ENCODE measurements around the gene CTBP2.

Gene CTBP2

DNA sequence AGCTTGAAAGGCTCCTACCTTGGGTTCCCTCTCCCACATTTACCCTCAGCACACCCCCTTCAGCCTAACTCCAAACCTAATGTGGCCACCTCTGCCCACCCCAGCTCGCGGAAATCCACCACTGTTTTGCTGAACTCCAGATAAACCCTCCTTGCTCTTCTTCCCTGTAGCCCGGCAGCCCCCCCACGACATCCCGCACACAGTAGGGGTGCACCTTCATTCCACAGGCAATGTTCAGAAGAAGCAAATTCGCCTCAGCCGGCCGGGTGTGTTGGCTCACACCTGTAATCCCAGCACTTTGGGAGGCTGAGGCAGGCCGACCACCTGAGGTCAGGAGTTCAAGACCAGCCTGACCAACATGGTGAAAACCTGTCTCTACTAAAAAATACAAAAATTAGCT lies 17.4 kb downstream of the CTBP2 start:
- no peak for DNase-seq

DNA sequence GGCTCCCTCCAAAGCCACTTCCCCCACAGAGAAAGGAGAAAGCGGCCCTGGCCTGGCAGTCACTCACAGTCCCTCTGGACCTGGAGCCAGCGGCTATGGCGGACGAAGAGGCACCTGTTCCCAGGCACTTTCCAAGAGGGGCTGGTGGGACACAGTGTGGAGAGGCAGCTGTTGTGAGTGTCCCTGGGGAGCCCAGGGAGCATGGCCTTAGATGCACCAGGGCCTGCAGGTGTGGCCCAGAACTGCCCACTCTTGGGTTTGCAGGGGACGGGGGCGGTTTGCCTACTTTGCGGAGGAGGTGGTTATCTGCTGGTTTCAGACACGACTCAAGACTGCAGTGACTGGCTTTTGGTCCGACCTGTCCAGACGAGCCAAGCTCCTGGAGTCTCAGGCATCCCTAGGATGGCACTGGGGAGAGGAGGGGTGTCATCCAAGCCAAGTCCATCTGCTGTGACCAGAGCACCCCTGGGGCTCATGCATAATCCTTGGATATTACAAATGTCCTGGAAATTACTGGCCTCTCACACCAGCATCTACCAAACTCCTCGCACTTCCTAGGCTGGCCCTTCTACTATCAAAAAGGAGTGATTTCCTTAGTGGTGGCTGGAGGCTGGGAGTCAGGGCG lies 18.4 kb downstream of the CTBP2 start:
- no peak for DNase-seq

GRCh38 chr10:125141150-125141859 lies 19.1 kb downstream of the CTBP2 start:
- no peak for DNase-seq

- DNase-seq = no peak
These were observed 20.2 kb downstream of the CTBP2 start for GRCh38 chr10:125140151-125140550.

- no peak for DNase-seq
These were observed 22.5 kb downstream of the CTBP2 start for GRCh38 chr10:125137601-125138438.

DNA sequence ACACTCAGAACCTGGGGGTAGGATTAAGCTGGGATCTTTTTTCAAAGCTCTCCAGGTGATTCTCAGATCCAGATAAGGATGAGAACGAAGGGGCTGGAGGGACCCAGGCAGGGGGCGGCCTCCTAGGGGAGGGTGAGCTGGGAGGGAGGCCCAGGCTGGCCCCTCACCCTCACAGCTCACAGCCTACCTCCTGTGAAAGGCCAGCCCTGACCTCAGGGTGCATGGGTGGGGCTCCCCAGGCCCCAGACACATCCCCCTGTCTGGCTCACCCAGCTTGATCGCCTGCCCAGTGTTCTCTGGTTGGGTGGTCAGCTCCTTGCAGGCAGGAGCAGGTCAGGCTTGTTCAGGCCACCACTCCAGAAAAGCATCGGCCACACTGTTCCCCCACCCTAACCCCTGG lies 24.3 kb downstream of the CTBP2 start:
- no peak for DNase-seq

GRCh38 chr10:125135771-125136035 lies 24.7 kb downstream of the CTBP2 start:
- DNase-seq = no peak

DNA sequence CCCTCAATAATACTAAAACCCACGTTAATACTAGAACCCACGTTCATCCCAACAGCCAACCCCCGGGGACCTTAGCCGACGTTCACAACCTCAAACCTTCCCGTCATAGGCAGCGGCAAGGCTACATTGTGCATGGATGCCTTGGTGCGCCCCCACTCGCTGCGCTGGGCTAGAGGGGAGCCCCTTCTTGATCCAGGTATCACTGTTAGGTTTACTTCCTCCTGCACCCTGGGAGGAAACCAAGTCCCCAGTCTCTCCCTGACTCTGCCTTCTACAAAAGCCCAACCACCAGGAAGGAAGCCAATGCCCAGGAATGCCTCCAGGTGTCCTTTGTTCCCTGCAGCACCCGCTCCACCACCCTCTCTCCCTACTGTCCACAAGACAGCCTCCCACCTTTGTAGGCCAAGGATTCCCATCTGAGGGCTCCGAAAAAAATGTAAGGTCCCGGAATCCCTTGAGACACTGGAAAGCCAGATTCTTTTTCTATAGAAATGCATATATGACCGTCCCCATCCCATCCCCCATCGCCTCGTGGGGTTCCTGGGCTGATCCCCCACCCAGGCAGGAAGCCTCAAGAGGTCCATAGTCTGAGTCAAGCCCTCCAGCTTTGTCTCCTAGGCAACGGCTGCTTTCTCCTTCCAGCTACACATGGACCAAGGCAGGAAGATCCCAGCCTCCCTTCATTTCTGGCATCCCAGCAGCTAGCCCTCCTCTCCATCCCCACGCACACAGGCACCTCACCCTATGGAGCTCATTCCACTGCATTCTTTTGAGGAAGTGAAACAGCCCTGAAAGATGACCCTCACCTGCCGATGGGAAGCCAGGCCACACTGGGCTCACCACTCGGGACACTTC lies 25.2 kb downstream of the CTBP2 start:
- no peak for DNase-seq

DNA sequence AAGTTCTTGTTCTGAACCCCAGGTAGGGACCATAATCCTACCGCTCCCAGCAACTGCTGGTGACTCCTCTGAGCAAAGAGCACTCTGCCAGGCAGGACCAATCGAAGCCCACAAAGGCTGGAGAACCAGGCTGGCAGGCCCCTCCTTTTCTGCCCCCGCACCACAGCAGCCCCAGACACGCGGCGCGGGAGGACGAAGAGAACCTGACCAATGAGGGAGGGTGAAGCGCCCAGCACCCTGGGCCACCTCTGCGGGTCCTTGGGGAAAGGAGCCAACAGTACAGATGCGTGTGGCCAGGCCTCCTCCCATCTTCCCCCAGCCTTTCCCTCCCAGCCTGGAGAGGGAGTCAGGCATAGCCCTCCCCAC lies 25.9 kb downstream of the CTBP2 start:
- DNase-seq = no peak

DNA sequence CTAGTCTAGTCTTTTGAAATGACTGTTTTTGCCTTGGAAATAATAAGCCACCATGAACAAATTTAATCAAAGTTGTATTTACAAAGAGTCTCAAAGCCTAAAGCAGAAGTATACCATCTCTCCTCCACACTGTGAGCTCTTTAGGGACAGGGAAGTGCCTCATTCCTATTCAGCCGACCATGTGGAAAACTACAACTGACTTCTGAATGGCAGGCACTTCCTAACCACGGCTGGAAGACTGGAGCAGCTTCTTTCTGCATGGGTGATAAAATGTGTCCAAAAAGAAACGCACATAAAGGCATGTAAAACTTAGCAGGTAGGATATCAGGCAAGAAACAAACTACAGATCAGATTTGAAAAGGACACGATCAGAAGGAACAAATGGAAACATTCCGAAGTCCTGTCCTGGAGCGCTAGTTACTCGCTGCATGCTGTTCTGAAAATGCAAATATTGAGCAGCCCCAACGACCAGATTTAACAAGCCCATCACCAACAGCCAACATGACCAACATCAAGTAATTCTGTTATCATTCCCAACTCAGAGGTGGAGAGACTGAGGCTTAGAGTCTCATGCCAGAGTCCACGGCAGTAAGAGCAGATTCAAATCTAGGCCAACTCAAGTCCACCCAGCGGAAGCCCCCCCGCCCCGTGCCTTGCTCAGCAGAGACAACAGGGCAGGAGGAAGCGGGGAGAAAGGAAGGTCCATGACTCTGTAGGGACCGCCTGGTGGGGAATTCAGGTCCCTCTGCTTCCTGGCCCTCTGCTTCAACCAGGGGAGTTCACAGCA lies 26.5 kb downstream of the CTBP2 start:
- DNase-seq = no peak

DNA sequence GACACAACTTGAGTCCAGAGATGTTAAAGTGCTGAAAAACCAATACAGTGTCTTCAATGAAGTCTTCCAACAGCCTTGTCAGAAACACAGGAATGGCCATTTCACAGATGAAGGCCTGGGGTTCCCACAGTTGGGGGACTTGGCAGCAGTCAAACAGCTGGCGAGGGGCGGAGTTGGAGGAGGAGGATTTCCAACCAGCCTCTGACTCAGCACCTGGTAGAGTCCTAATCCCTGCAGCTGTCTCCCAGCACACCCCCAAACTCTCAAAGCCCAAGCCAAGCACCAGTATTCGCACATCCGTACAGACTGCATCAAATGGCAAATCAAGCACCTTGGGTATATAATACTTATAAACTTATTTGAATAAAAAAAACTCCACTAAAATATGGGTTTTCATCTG lies 28.0 kb downstream of the CTBP2 start:
- DNase-seq = no peak

- no peak for DNase-seq
These were observed 29.4 kb downstream of the CTBP2 start for GRCh38 chr10:125130916-125131315.

DNA sequence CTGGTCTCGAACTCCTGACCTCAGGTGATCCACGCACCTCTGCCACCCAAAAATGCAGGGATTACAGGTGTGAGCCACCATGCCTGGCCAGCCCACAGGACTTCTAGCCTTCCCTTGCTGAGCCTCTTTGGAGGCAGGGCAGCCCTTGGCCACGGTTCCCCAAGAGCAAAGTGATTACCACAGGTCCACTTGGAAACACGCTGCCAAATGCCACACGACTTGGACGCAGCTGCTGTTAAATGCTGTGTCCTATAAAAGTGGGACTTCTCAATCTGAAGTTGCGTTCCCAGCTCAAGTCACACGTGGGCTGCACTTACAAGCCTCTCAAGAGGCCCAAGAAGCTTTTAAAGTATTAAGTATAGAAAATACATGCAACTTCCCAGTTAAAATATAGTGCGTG lies 30.1 kb downstream of the CTBP2 start:
- DNase-seq = no peak

DNA sequence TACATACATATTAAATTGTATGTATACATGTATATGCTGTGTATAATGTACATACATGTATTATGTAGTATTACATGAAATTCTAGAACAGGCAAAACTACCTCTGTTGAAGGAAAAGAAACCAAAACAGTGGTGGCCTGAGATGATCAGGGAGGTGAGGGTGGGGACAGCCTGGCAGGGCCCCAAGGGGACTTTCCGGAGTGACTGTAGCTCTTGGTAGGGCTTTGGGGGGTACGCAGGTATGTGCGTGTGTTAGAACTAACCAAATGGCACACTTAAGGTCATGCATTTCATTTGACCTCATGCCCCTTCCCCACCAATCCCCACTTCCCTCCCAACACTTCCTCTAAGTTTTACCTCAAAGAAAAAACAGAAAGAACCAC lies 31.3 kb downstream of the CTBP2 start:
- DNase-seq = no peak

DNA sequence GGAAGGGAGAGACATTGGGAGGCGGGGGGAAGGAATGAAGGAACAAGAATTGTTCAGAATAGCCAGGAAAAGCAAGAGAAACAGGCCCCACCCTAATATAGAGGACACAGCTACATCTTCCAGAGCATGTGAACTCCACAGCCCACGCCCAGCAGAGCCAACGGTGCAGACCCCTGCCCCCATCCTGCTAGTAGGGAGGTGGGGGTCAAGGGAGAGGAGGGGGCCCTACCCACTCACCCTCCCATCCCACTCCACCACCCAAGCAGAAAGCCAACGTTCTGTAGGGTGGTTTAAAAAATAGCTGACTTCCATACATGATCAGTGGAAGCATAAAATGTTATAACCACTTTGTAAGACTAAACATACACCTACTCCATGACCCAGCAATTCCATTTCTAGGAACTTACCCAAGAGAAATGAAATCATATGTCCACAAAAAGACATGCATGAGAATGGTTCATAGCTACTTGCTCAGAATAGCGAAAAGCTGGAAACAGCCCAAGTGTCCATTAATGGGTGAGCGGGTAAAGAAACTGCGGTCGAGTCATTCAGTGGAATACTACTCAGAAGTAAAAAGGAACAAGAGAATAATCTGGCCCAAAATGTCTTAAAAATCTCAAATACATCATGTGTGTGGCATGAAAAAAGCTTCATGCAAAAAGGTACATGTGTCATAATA lies 31.8 kb downstream of the CTBP2 start:
- no peak for DNase-seq

DNA sequence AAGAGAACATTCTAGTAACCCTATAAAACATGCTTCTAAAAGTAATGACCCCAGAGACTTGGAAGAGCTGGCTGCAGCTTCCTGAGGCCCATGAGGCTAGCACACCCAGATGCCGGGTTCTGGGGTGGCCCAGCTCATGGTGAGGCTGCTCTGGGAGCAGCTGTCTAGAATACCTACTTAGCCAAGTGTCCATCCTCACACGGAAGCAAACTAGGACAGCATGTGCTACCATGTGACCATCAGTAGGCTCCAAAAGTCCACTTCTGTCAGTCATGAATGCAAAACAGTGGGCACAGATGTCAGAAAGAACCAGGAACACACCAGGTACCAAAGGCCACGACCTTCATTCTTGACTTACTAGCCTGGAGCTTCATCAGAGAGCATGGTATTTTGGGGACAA lies 32.4 kb downstream of the CTBP2 start:
- DNase-seq = no peak

DNA sequence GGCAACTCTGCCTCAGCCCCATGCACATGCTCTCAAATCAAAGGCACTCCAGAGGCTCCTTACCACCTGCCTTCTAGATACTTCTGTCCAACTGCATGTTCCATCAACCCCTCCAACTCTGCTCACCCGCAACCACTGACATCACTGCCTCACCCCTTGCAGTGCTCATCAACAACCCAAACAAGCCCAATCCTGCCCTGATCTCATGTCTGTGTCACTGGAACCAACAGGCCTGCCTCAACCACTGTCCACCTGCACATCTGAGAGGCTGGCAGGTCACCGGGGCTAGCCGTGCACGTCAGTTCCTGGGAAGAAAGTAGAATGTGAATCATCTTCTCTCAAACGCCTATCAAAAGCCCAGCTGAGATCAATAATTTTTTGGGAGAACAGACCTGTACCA lies 33.3 kb downstream of the CTBP2 start:
- DNase-seq = no peak

GRCh38 chr10:125125951-125126735 lies 34.2 kb downstream of the CTBP2 start:
- no peak for DNase-seq

DNA sequence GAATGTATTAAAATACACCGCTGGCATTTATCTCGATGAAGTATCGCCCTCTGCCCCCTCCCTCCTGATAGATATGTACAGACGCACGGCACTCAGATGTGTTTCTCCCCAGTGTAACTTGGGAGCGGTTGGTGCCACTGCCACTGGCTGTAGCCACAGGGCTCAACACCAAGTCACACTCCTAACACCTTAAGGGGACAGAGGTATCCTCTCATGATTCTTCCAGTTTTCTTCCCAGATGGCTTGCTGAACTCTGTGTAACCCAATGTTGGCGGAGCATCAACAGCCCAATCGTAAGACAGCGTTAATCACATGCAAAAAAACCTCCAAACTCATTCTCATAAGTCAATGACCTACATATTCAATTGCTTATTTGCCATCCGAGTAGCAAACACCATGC lies 35.5 kb downstream of the CTBP2 start:
- no peak for DNase-seq

DNA sequence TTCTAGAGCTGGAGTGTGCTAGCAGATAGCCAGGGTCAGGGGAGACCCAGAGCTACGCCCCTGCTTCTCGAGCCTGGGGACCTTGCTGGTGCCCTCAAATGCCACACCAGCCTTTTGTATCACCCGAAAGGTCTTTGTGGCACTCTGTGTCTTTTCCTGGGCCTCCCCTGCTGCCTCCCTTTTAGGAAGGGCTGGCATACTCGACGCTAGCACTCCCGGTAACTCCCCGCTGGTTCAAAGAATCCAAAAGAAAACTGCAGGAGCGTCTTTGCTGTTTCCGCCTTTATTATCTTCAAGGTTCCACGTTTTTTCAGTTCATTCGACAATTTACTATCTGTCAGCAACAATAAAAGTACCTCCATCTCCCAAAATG lies 36.3 kb downstream of the CTBP2 start:
- no peak for DNase-seq

- no peak for DNase-seq
These were observed 36.8 kb downstream of the CTBP2 start for GRCh38 chr10:125123476-125124114.
